HepG2 (cell line): ENCODE measurements around the gene COG8.

Experiments used
- ETV6 ChIP-seq: sonication (generic); formaldehyde crosslinking; conservative IDR thresholded peaks from 2 replicates; pipeline ENCODE4 v1.4.0; 2020; ENCODE audit warnings: missing genetic modification reagents
- EZH2 ChIP-seq: conservative IDR thresholded peaks from 2 replicates; pipeline ENCODE4 v1.6.1; 2012; ENCODE audit warnings: mild to moderate bottlenecking, low read depth, low read length, moderate library complexity
- HOXD1 ChIP-seq: sonication (generic); formaldehyde crosslinking; IDR thresholded peaks from 2 replicates; pipeline ENCODE4 v1.5.0; 2020; ENCODE audit warnings: missing genetic modification reagents
- JUNB ChIP-seq: sonication (generic); formaldehyde crosslinking; IDR thresholded peaks from 2 replicates; pipeline ENCODE4 v1.8.0; 2022; ENCODE audit warnings: missing genetic modification reagents, mild to moderate bottlenecking, borderline replicate concordance
- MAZ ChIP-seq, 2 experiments: sonication (generic) in 1 of 2; formaldehyde crosslinking in 1 of 2; IDR thresholded peaks; 2 replicates each; pipeline versions ENCODE4 v1.5.0 to v1.6.1; 2012 to 2020; ENCODE audit warnings: low read depth in 2 of 2, mild to moderate bottlenecking in 2 of 2, borderline replicate concordance in 1 of 2, improper control_type of control experiment in 1 of 2, low read length in 1 of 2, missing genetic modification reagents in 1 of 2, moderate library complexity in 1 of 2
- RAD21 ChIP-seq: fragments of 450-650 bp; formaldehyde crosslinking; IDR thresholded peaks from 2 replicates; pipeline ENCODE4 v1.5.0; 2020; ENCODE audit warnings: mild to moderate bottlenecking
- TBP ChIP-seq: sonication (generic); formaldehyde crosslinking; IDR thresholded peaks from 2 replicates; pipeline ENCODE4 v1.5.0; 2020; ENCODE audit warnings: missing genetic modification reagents
- THYN1 ChIP-seq: sonication (generic); formaldehyde crosslinking; IDR thresholded peaks from 2 replicates; pipeline ENCODE4 v1.8.1; 2023; ENCODE audit warnings: low read depth, mild to moderate bottlenecking, moderate library complexity, missing genetic modification reagents, borderline replicate concordance
- ZBTB7A ChIP-seq: sonication (generic); formaldehyde crosslinking; IDR thresholded peaks from 2 replicates; pipeline ENCODE4 v1.8.0; 2022; ENCODE audit warnings: mild to moderate bottlenecking, missing genetic modification reagents
- ZNF382 ChIP-seq: sonication (generic); formaldehyde crosslinking; IDR thresholded peaks from 2 replicates; pipeline ENCODE4 v1.5.0; 2020; ENCODE audit warnings: missing genetic modification reagents, mild to moderate bottlenecking, borderline replicate concordance
- ZNF7 ChIP-seq: IDR thresholded peaks from 2 replicates; pipeline ENCODE4 v1.6.1; 2016; ENCODE audit warnings: missing biosample characterization, missing genetic modification reagents

GRCh38 chr16:69286941-69287713 lies 52.2 kb downstream of the COG8 start:
- TF ChIP-seq TBP (CRISPR knock-in tag) (no peak), EZH2 (no peak), MAZ (IDR thresholded peaks at IDR 0.05; ENCODE audit: borderline replicate concordance, low read depth, low read length) (no peak), MAZ (CRISPR knock-in tag; IDR thresholded peaks at IDR 0.05; ENCODE audit: low read depth) (no peak), ZNF382 (CRISPR knock-in tag) (no peak), ZNF7 (CRISPR knock-in tag) (no peak), ETV6 (CRISPR knock-in tag) (no peak), HOXD1 (CRISPR knock-in tag) (no peak), RAD21 (CRISPR knock-in tag) (peak; percentile 29; the same call in 1 of the 2 replicates), THYN1 (CRISPR knock-in tag) (no peak), ZBTB7A (CRISPR knock-in tag) (no peak), JUNB (CRISPR knock-in tag) (no peak)
